ENCODE results near the gene PPP1R15A. TPM values are rescaled to one million over a fixed set of nuclear protein-coding genes. Genes with fewer than 3 reads are reported as not detected.
"Not testable (repeated sequence)": the region's sequence is repeated elsewhere in the genome, so short reads cannot be mapped to it uniquely, and the experiment has no call there.

Gene PPP1R15A
- total and polyA plus RNA-seq, 4 experiments from 2014 or later, result 67.0 to 83.3 (median 74.7) TPM

- H3K27ac ChIP-seq (ENCODE audit: low read depth, low read length); H3K27me3 Mint-ChIP-seq; H3K4me1 ChIP-seq (ENCODE audit: insufficient read depth, low read length); H3K4me3 ChIP-seq (ENCODE audit: low read length in 2 of 2); H3K9me3 ChIP-seq (ENCODE audit: control insufficient read depth in 1 of 2, low read length in 2 of 2); H3K4me1 Mint-ChIP-seq; H3K27me3 ChIP-seq (ENCODE audit: insufficient read depth, low read length); H3K4me3 Mint-ChIP-seq; CTCF ChIA-PET (ENCODE audit: partially characterized antibody); H3K9me3 Mint-ChIP-seq; H3K27ac Mint-ChIP-seq; DNase-seq: not testable (repeated sequence)
- peaks cover 55% of the 10 kb centered on the region for H3K36me3 ChIP-seq (ENCODE audit: insufficient read depth, low read length)
- POLR2A ChIA-PET (ENCODE audit: partially characterized antibody), result interaction anchor here (1.7 kb wide), 1 partner anchor 23 kb away, joined by 3 read pairs; no protein-coding TSS in a partner anchor
- intact Hi-C loops (cut with micrococcal nuclease), result loop anchor here (10.0 kb wide), 1 partner anchor 55 kb away; no protein-coding TSS in a partner anchor
- H3K36me3 Mint-ChIP-seq, result peaks cover 50 to 63% of the 10 kb centered on the region in 2 donors
Measured at GRCh38 chr19:48909424-48910077, 37.3 kb downstream of the PPP1R15A start.

- no peaks in the 10 kb centered on the region for H3K9me3 Mint-ChIP-seq
- intact Hi-C loops (cut with micrococcal nuclease), result no loop called here
- ChIA-PET POLR2A (ENCODE audit: partially characterized antibody) (interaction anchor here (0.6 to 1.7 kb wide), 3 partner anchors 8 to 35 kb away, joined by 3 to 4 read pairs (median 4); no protein-coding TSS in a partner anchor), CTCF (ENCODE audit: partially characterized antibody) (no interaction called here)
- H3K36me3 Mint-ChIP-seq, result peaks cover 44 to 58% of the 10 kb centered on the region in 2 donors
- Histone ChIP-seq H3K9me3 (ENCODE audit: control insufficient read depth in 1 of 2, low read length in 2 of 2) (no peaks in the 10 kb centered on the region), H3K4me3 (ENCODE audit: low read length in 2 of 2) (no peak overlapping the region), H3K36me3 (ENCODE audit: insufficient read depth, low read length) (peaks cover 46% of the 10 kb centered on the region), H3K4me1 (ENCODE audit: insufficient read depth, low read length) (no peaks in the 10 kb centered on the region), H3K27ac (ENCODE audit: low read depth, low read length) (no peak overlapping the region), H3K27me3 (ENCODE audit: insufficient read depth, low read length) (no peaks in the 10 kb centered on the region)
- H3K4me3 Mint-ChIP-seq, result no peak overlapping the region
- H3K4me1 Mint-ChIP-seq, result peaks cover 0 to 1% (median 0%) of the 10 kb centered on the region in 4 donors
- no peaks in the 10 kb centered on the region for H3K27me3 Mint-ChIP-seq
- no peak for DNase-seq
- no peak overlapping the region for H3K27ac Mint-ChIP-seq
Measured at GRCh38 chr19:48910803-48911202, 38.6 kb downstream of the PPP1R15A start.

GRCh38 chr19:48913114-48913889 is 41.1 kb downstream of the PPP1R15A start:
- no peaks in the 10 kb centered on the region for H3K9me3 ChIP-seq (ENCODE audit: control insufficient read depth in 1 of 2, low read length in 2 of 2)
- intact Hi-C loops (cut with micrococcal nuclease), result no loop called here
- ChIA-PET CTCF (ENCODE audit: partially characterized antibody) (no interaction called here), POLR2A (ENCODE audit: partially characterized antibody) (no interaction called here)
- H3K27ac ChIP-seq (ENCODE audit: low read depth, low read length), result no peak overlapping the region
- H3K27me3 Mint-ChIP-seq, result no peaks in the 10 kb centered on the region
- no peak overlapping the region for H3K4me3 Mint-ChIP-seq
- DNase-seq, result peak in 4 of 5 donors; percentile 22 to 61 (median 32)
- no peaks in the 10 kb centered on the region for H3K4me1 ChIP-seq (ENCODE audit: insufficient read depth, low read length)
- no peaks in the 10 kb centered on the region for H3K9me3 Mint-ChIP-seq
- peaks cover 40 to 50% of the 10 kb centered on the region in 2 donors for H3K36me3 Mint-ChIP-seq
- H3K4me1 Mint-ChIP-seq, result peaks cover 0 to 1% (median 0%) of the 10 kb centered on the region in 4 donors
- peak overlapping the region in 3 of 7 donors; percentile 47 to 72 (median 48) for H3K27ac Mint-ChIP-seq
- no peak overlapping the region for H3K4me3 ChIP-seq (ENCODE audit: low read length in 2 of 2)
- H3K27me3 ChIP-seq (ENCODE audit: insufficient read depth, low read length), result no peaks in the 10 kb centered on the region
- H3K36me3 ChIP-seq (ENCODE audit: insufficient read depth, low read length), result peaks cover 40% of the 10 kb centered on the region

GRCh38 chr19:48914181-48914580 is 42.0 kb downstream of the PPP1R15A start:
- Histone ChIP-seq H3K27ac (ENCODE audit: low read depth, low read length) (no peak overlapping the region), H3K9me3 (ENCODE audit: control insufficient read depth in 1 of 2, low read length in 2 of 2) (no peaks in the 10 kb centered on the region), H3K4me1 (ENCODE audit: insufficient read depth, low read length) (no peaks in the 10 kb centered on the region), H3K36me3 (ENCODE audit: insufficient read depth, low read length) (peaks cover 48% of the 10 kb centered on the region), H3K4me3 (ENCODE audit: low read length in 2 of 2) (no peak overlapping the region), H3K27me3 (ENCODE audit: insufficient read depth, low read length) (no peaks in the 10 kb centered on the region)
- peaks cover 0 to 1% (median 0%) of the 10 kb centered on the region in 4 donors for H3K4me1 Mint-ChIP-seq
- H3K9me3 Mint-ChIP-seq, result no peaks in the 10 kb centered on the region
- ChIA-PET CTCF (ENCODE audit: partially characterized antibody) (interaction anchor here (0.6 kb wide), 1 partner anchor 27 kb away, joined by 3 read pairs; no protein-coding TSS in a partner anchor), POLR2A (ENCODE audit: partially characterized antibody) (interaction anchor here (0.8 kb wide), 1 partner anchor 51 kb away, joined by 4 read pairs; the partner anchor contains the start of gene FTL)
- no peaks in the 10 kb centered on the region for H3K27me3 Mint-ChIP-seq
- no peak overlapping the region for H3K4me3 Mint-ChIP-seq
- H3K27ac Mint-ChIP-seq, result peak overlapping the region in 2 of 7 donors; percentile 25 to 70
- no peak for DNase-seq
- intact Hi-C loops (cut with micrococcal nuclease), result no loop called here
- H3K36me3 Mint-ChIP-seq, result peaks cover 40 to 54% of the 10 kb centered on the region in 2 donors

GRCh38 chr19:48915757-48916156 is 43.5 kb downstream of the PPP1R15A start:
- no peaks in the 10 kb centered on the region for H3K9me3 Mint-ChIP-seq
- ChIA-PET POLR2A (ENCODE audit: partially characterized antibody) (interaction anchor here (0.6 kb wide), 1 partner anchor 104 kb away, joined by 3 read pairs; no protein-coding TSS in a partner anchor), CTCF (ENCODE audit: partially characterized antibody) (no interaction called here)
- intact Hi-C loops (cut with micrococcal nuclease), result no loop called here
- Histone ChIP-seq H3K4me1 (ENCODE audit: insufficient read depth, low read length) (no peaks in the 10 kb centered on the region), H3K36me3 (ENCODE audit: insufficient read depth, low read length) (peaks cover 44% of the 10 kb centered on the region), H3K27ac (ENCODE audit: low read depth, low read length) (no peak overlapping the region), H3K27me3 (ENCODE audit: insufficient read depth, low read length) (no peaks in the 10 kb centered on the region), H3K4me3 (ENCODE audit: low read length in 2 of 2) (no peak overlapping the region), H3K9me3 (ENCODE audit: control insufficient read depth in 1 of 2, low read length in 2 of 2) (no peaks in the 10 kb centered on the region)
- H3K27ac Mint-ChIP-seq, result peak overlapping the region in 1 of 7 donors; percentile 44
- peak overlapping the region in 1 of 8 donors; percentile 32 for H3K4me3 Mint-ChIP-seq
- no peaks in the 10 kb centered on the region for H3K27me3 Mint-ChIP-seq
- H3K36me3 Mint-ChIP-seq, result peaks cover 42 to 50% of the 10 kb centered on the region in 2 donors
- no peak for DNase-seq
- peaks cover 0 to 1% (median 0%) of the 10 kb centered on the region in 4 donors for H3K4me1 Mint-ChIP-seq

GRCh38 chr19:48918071-48918470 is 45.9 kb downstream of the PPP1R15A start:
- H3K36me3 ChIP-seq (ENCODE audit: insufficient read depth, low read length), result peaks cover 40% of the 10 kb centered on the region
- peaks cover 29 to 45% of the 10 kb centered on the region in 2 donors for H3K36me3 Mint-ChIP-seq

More at GRCh38 chr19:48918071-48918470, 45.9 kb downstream of the PPP1R15A start:
- no peaks in the 10 kb centered on the region for H3K27me3 Mint-ChIP-seq
- intact Hi-C loops (cut with micrococcal nuclease), result no loop called here
- H3K4me3 Mint-ChIP-seq, result no peak overlapping the region
- H3K9me3 Mint-ChIP-seq, result no peaks in the 10 kb centered on the region
- no peaks in the 10 kb centered on the region for H3K4me1 ChIP-seq (ENCODE audit: insufficient read depth, low read length)
- peaks cover 0 to 1% (median 0%) of the 10 kb centered on the region in 4 donors for H3K4me1 Mint-ChIP-seq
- ChIA-PET CTCF (ENCODE audit: partially characterized antibody) (interaction anchor here (1.0 kb wide), 1 partner anchor 75 kb away, joined by 3 read pairs; no protein-coding TSS in a partner anchor), POLR2A (ENCODE audit: partially characterized antibody) (interaction anchor here (1.1 kb wide), 1 partner anchor 100 kb away, joined by 3 read pairs; no protein-coding TSS in a partner anchor)
- peak overlapping the region in 1 of 7 donors; percentile 66 for H3K27ac Mint-ChIP-seq
- H3K27ac ChIP-seq (ENCODE audit: low read depth, low read length), result no peak overlapping the region
- no peaks in the 10 kb centered on the region for H3K9me3 ChIP-seq (ENCODE audit: control insufficient read depth in 1 of 2, low read length in 2 of 2)
- DNase-seq, result no peak
- H3K27me3 ChIP-seq (ENCODE audit: insufficient read depth, low read length), result no peaks in the 10 kb centered on the region
- H3K4me3 ChIP-seq (ENCODE audit: low read length in 2 of 2), result no peak overlapping the region
